LoVo (cell line): Measurements from ENCODE around the gene SLC34A1.

ENCODE experiments used
- DNase-seq: peaks from one replicate; pipeline ENCODE4 v3.0.0-alpha.2; 2016; ENCODE audit warnings: low spot score

The SLC34A1 gene

DNA sequence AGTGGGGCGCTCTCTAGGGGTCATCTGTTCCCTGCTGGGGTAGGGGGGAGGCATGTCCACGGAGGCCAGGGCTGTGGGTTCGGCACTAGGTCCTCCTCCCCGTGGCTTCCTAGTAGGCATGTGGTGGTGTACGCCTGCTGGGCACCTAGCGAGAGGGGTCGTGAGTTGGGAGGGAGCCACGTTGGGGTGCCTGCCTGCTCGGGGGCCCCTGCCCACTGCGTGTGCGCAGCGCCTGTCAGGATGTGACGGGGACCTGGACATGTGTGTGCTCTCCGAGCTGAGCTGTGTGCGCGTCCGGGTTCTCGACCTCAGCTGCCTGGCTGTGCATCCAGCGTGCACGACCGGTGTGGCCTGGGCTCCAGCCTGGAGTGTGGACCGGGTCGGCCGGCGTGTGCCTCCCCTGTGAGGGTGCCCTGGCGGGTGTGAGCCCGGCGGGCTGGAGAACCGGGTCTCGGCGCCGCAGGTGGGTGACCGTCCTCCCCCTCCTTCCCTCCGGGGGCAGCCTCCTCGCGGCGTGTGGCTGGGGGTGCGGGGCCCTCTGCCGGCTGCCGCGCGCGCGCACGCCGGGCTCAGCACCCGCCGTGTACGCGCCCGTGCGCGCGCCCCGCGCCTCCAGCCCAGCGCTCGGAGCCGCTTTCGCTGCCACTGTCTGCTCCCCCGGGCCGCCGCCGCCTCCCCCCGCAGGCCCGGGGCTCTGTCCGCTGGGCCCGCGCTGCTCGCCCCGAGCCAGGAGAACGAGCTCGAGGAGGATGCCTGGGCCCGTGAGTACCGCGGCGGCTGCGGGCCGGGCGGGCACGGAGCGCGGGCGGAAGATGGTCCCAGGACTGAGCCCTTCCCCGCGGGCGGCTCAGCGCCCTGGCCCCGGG is 62.2 kb downstream of the SLC34A1 start, which contains the start of gene PRR7:
PRR7 (plus strand) TSS at position 615 of the 866 bp plus-strand sequence. CDS start 8,254 bp downstream, outside the sequence.
- peak; percentile 61 for DNase-seq

DNA sequence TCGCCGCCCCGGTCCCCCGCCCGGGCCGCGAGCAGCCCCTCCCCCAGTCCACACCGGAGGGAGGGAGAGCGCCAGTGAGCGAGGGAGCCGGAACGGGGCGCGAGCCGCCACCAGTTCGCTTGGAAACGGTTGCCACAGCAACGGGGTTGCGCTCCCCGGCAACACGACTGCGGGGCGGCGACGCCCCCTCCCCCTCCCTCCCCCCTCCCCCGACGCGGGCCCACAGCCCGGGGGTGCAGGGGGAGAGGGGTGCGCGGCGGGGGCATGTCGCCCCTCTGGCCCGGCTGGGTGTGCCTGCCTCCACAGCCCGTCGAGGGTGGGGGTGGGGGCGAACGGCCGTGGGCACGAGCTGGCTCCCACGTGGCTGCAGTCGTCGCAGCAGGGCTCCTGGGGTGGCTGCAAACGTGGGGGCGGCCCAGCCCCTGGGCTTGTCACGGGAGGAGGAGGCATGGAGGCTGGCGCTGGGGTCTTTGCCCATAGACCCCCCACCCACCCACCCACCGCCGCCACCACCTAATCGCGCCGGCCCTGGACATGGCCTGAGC is 62.9 kb downstream of the SLC34A1 start:
- DNase-seq, result peak; percentile 54

DNA sequence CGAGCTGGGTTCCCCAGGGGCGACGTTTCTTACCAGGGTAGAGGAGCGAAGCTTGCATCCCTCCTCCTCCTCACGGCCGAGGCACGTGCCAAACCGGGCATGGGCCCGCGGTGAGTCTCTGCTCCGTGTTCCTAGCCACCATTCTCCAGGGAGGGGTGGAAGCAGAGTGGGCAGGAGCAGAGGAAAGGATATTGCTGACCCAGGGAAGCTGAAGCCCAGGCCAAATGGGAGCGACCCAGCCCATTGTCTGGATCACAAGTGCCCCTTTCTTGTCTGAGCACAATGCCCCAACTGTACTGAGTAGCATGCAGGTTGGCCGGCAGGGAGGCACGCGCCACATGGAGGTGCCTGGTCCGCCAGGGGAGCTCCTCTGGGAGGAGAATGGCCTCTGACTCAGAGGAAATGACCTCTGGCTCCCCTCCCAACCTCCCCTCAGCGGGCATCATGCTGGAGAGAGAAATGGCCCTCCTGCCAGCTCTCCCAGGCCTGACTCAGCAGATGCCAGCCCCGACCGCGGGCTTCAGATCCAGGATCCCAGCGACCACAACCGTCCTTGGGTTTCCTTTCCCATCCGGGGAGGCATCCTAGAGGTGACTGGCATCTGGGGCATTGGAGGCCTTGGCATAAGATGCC is 63.5 kb downstream of the SLC34A1 start:
- DNase-seq, result peak; percentile 93
